GM12864 (cell line): ENCODE measurements around the gene RPS6KA5.

Source experiments
- DNase-seq: peaks from one replicate; pipeline ENCODE4 v3.0.0-alpha.2; 2011; ENCODE audit warnings: low read depth
- H3K4me3 ChIP-seq: 2 replicates; pipeline ENCODE4 v1.5.1; 2011; ENCODE audit warnings: mild to moderate bottlenecking, low read depth, low read length, control low read depth
- CTCF ChIP-seq: IDR thresholded peaks from 2 replicates; pipeline ENCODE4 v1.5.1; 2011; ENCODE audit warnings: low read depth, mild to moderate bottlenecking, moderate library complexity, low read length, control low read depth, inconsistent platforms; ENCODE audit errors: missing control alignments

RPS6KA5 gene

GRCh38 chr14:90816681-90817436, 243.6 kb downstream of the RPS6KA5 start:
- TF ChIP-seq CTCF: no peak
- H3K4me3 ChIP-seq: no peak overlapping the region
- no peak for DNase-seq

DNA sequence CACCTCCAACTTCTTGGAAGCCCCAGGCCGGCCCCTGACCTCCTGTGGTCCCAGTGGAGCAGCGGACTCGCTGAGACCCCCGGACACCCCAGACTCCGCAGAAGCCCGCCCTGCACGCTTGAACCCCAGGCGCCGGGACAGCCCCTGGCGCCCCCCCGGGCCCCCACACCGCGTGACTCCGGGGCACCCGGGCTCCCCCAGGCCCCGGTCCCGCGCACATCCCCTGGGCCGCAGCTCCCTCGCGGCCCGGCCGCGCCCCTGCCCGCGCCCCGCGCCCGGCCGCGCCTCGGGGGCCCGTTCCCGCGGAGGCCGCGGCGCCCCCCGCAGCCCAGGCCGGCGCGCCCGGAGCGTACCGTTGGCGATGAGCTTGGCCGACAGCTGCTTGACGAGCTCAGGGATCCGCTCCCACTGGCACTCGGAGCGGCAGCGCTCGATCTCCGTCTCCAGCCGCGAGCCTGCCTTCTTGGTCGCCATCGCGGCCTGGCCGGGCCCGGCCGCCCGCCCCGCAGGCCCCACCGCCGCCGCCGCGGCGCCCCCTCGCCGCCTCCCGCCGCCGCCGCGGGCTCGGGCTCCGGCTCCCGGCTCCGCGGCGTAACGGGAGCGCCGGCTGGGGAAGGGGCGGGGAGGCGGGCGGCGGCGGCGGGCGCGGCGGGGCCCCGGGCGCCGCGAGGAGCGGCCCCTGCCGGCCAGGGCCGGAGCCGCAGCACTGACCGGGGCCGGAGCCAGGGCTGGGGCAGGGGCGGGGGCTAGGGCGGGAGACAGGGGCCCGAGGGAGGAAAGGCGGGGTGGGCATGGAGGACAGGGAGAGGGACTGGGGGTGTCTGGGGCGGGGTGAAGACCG, 244.4 kb downstream of the RPS6KA5 start, which contains the start of gene TTC7B:
TSS of gene TTC7B (minus strand) at position 609 of the 841 bp plus-strand sequence. CDS start at position 474, 135 bp downstream.
- H3K4me3 ChIP-seq: peak within 1 kb of the TSS; percentile 29; the same call in 1 of the 2 replicates
- no peak for DNase-seq
- peak; percentile 44 for TF ChIP-seq CTCF

GRCh38 chr14:90815572-90815821, 244.9 kb downstream of the RPS6KA5 start:
- TF ChIP-seq CTCF: no peak
- no peak overlapping the region for H3K4me3 ChIP-seq
- DNase-seq: no peak

DNA sequence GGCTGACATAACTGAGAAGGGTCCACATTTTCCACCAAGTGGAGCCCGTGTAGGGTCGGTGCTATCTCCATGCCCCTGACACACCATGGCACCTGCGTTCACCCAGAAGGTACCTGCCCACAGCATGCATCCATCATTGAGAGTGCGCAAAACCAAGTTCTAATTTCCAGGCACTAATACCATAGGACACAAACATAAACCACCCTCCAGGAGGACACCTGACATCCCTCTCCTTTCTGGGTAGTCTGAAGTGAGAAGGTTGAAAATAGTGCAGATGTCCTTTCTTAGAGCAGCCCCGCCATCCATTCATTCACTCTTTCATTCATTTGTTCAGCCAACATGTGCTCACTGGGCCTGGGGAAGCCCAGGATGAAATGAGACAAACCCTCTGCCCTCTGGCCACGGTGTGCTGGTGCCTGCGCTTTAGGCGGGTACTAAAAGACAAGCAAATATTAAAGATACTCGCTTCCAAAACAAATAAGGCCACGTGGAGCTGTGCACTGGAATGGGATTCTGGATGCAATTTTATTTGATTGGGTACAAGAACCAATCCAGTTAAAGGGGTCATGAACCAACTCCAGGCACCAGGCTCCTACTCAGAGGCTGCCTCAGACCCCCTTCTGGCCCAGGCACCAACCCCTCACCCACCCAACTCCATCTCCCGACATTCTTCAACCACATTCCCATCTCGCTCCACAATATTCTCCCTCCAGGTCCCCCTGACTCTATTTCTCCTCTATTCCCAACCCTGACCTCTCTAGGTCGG, 245.5 kb downstream of the RPS6KA5 start:
- no peak overlapping the region for H3K4me3 ChIP-seq
- no peak for DNase-seq
- TF ChIP-seq CTCF: no peak

- no peak overlapping the region for H3K4me3 ChIP-seq
- no peak for TF ChIP-seq CTCF
Measured at GRCh38 chr14:90813442-90813841, 247.0 kb downstream of the RPS6KA5 start.

GRCh38 chr14:90812109-90812508, 248.3 kb downstream of the RPS6KA5 start:
- no peak for TF ChIP-seq CTCF
- no peak overlapping the region for H3K4me3 ChIP-seq
- DNase-seq: no peak

More at GRCh38 chr14:90813442-90813841, 247.0 kb downstream of the RPS6KA5 start:
- DNase-seq: no peak
